Measurements from ENCODE around the gene SRC. TPM values are rescaled to one million over a fixed set of nuclear protein-coding genes. Genes with fewer than 3 reads are reported as not detected.

SRC gene
- total and polyA plus RNA-seq, 2 experiments from 2014 or later = 8.0 to 25.9 TPM

- Mint-ChIP-seq H3K36me3 (ENCODE audit: low read depth) (peaks cover 3% of the 10 kb centered on the region; the same call in 1 of the 3 replicates), H3K4me1 (peaks cover 17% of the 10 kb centered on the region; the same call in 2 of the 3 replicates), H3K9me3 (no peaks in the 10 kb centered on the region), H3K27ac (peak overlapping the region; percentile 19; the same call in 1 of the 2 replicates), H3K4me3 (no peak overlapping the region; the same call in 2 of the 3 replicates), H3K27me3 (ENCODE audit: insufficient read depth, low read depth, poor library complexity) (peaks cover 5% of the 10 kb centered on the region)
- Histone ChIP-seq H3F3A (replicated peaks; ENCODE audit: low read depth) (no peaks in the 10 kb centered on the region), H3K27ac (ENCODE audit: low read depth) (0 out of 2 replicates have a peak overlapping the region, but pooled peaks have one; percentile 14), H3K4me2 (no peak overlapping the region), H3K4me3 (no peak overlapping the region), H4K20me1 (replicated peaks; ENCODE audit: insufficient read depth) (peaks cover 7% of the 10 kb centered on the region), H3K9me2 (ENCODE audit: insufficient read depth) (no peaks in the 10 kb centered on the region), H3K4me1 (ENCODE audit: insufficient read depth) (no peaks in the 10 kb centered on the region; the same call in 1 of the 2 replicates), H2AFZ (no peak overlapping the region), H3K36me3 (ENCODE audit: insufficient read depth) (no peaks in the 10 kb centered on the region), H3K27me3 (ENCODE audit: insufficient read depth) (no peaks in the 10 kb centered on the region), H3K79me2 (replicated peaks; ENCODE audit: insufficient read depth) (peaks cover 53% of the 10 kb centered on the region)
- ATAC-seq (no peak), DNase-seq (ENCODE audit: low spot score) (no peak)
- TF ChIP-seq ZNF462 (CRISPR knock-in tag; IDR thresholded peaks at IDR 0.05) = no peak
- no peak for TF ChIP-seq REST (IDR thresholded peaks at IDR 0.05; ENCODE audit: unreplicated experiment)
- TF ChIP-seq CREB1 (CRISPR knock-in tag; IDR thresholded peaks at IDR 0.05; ENCODE audit: low read depth) = no peak
Measured at GRCh38 chr20:37358366-37359150, 12.6 kb downstream of the SRC start.
